GM19099 (cell line): ENCODE measurements around the gene GPR25.

Source experiments
- POLR2A ChIP-seq: IDR thresholded peaks from 3 replicates; pipeline ENCODE4 v1.6.1; 2011; ENCODE audit warnings: low read depth; ENCODE audit not compliant: insufficient read length; ENCODE audit errors: extremely low read depth

The GPR25 gene

GRCh38 chr1:200867018-200867811 is 5.6 kb upstream of the GPR25 start:
- TF ChIP-seq POLR2A = no peak

DNA sequence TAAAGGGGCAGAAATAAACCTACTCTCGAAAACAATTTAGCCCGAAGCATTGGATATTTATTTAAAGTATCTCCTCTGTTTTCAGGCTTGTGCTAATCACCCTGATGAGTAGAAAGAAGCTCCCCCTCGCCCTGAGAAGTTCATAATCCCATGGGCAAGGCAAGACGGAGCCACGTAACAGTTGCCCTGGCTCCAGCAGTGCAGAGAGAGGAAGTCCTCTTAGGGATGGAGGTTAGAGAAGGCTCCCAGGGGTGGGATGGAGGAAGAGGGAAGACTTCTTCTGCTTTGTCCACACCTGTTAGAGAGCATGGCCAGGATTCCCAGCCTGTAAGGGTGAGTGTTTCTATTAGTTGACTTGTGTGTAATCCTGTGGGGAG is 3.4 kb upstream of the GPR25 start:
- no peak for TF ChIP-seq POLR2A

- TF ChIP-seq POLR2A = peak; percentile 62
These were observed 2.9 kb upstream of the GPR25 start for GRCh38 chr1:200869753-200870391.

- no peak for TF ChIP-seq POLR2A
These were observed 412 bp downstream of the GPR25 start for GRCh38 chr1:200873116-200873670.

DNA sequence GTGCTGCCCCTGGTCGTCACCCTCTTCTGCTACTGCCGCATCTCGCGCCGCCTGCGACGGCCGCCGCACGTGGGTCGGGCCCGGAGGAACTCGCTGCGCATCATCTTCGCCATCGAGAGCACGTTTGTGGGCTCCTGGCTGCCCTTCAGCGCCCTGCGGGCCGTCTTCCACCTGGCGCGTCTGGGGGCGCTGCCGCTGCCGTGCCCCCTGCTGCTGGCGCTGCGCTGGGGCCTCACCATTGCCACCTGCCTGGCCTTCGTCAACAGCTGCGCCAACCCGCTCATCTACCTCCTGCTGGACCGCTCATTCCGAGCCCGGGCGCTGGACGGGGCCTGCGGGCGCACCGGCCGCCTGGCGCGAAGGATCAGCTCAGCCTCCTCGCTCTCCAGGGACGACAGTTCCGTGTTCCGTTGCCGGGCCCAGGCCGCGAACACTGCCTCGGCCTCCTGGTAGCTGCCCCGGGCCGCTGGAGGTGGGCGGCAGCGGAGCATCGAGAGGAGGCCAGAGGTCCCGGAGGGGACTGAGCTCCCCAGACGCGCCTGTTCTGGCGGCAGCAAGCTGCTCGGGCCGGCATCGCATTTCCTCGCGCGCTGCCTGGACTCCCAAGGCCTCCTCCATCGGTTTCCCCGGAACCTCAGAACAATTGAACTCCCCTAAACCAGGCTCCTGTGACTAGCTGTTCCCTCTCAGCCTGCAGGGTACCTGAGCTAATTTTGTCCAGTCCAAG is 1.1 kb downstream of the GPR25 start:
- TF ChIP-seq POLR2A = no peak

DNA sequence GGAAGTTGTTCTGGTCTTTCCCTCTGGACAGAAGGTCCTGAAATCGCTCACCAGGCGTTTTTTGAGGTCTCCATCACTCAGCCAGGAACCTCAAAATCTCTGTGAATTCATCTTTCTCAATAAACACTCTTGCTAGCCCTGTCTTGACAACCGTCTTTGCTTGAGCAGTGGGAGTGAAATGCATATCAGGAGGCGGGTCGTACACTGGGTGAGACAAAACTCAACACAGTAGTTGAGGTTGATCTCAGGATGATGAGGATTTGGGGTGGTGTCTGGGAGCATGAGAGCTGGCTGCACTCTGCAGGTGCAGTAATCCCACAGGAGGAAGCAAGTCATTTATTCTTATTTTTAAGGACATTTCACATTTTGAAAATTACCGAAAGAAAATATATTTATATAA is 1.9 kb downstream of the GPR25 start:
- no peak for TF ChIP-seq POLR2A

- TF ChIP-seq POLR2A = no peak
These were observed 2.6 kb downstream of the GPR25 start for GRCh38 chr1:200875416-200875815.

GRCh38 chr1:200877010-200877409 is 4.2 kb downstream of the GPR25 start:
- no peak for TF ChIP-seq POLR2A

DNA sequence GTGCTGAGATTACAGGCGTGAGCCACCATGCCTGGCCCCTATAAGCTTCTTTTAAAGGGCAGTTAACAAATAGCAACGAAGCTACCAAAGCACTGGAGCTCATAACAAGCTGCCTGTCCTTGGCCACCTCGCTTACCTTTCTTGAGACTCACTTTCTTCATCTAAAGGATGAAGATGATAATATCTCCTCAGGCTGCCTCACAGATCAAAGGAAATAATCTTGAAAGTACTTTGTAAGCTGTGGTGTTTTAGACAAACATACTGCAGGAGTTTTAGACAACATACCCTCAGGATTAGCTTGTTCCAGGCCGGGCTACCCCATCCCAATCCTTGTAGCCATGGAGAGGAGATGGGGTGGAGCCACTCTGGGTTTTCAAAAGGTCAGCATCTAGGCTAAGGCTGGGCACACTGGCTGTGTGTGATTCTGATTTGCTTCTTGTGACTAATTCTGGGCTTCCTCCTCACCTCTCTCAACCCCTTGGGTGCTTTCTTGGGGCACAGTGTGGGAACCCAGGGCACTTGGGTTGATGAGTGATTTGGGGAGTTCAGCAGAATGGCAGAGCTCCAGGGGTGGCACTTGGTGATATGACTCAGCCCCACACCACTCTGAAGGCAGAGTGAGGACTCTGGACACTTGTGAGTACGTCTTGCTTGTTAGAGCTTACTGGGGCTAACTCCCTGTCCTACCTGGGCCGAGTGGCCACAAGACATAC is 5.2 kb downstream of the GPR25 start:
- TF ChIP-seq POLR2A = no peak

DNA sequence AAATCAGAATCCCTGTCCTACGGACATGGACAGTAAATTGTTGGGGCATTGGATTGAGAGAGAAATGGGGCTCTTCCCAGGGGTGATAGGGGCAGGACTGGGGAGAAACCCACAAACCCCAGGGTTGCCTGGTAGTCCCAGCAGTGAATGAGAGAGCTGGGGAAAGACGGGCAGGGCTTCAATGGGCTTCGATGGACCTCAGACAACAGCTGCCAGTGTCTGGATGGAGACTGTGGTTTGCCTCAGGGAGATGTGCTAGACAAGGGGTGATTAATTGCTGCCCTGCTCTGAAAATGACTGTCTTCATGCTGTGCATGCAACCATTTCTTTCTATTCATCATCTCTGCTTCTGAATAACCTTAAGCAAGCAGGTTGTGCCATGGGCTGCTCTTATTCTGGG is 7.4 kb downstream of the GPR25 start:
- no peak for TF ChIP-seq POLR2A

GRCh38 chr1:200883118-200883517 is 10.3 kb downstream of the GPR25 start:
- TF ChIP-seq POLR2A = no peak

- no peak for TF ChIP-seq POLR2A
These were observed 13.0 kb downstream of the GPR25 start for GRCh38 chr1:200885623-200886402.

DNA sequence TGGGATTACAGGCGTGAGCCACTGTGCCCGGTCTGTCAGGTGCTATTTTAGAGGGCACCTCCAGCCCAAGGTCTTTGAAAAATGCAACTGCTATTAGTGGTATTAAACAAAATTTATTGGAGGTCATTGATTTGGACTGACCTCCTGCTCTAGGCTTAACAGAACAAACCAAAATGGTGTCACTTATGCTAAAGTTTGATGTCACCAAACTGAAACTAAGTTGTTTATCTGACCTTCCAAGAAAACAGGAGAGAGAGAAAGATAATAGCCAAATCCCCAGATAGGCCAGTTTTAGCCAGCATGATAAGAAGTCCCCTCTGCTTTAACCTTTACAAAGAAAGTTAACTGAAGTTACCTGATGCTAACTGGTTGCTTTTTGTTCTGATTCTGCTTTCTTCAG is 13.8 kb downstream of the GPR25 start:
- no peak for TF ChIP-seq POLR2A

GRCh38 chr1:200887036-200887435 is 14.3 kb downstream of the GPR25 start:
- no peak for TF ChIP-seq POLR2A
